Loucy (cell line): ENCODE measurements around the gene ADGRB3.
A peak's percentile ranks its signal among the peaks of the same experiment; 100 is the strongest.

Source experiments
- H2AFZ ChIP-seq: fragments of 200-600 bp; sonication (generic); 2 replicates; pipeline ENCODE4 v1.6.0; 2016; ENCODE audit warnings: antibody characterized with exemption, mild to moderate bottlenecking, low read length, moderate library complexity
- H3F3A ChIP-seq: fragments of 200-600 bp; 2 replicates; pipeline ENCODE4 v1.6.0; 2016; ENCODE audit warnings: antibody characterized with exemption, low read depth, mild to moderate bottlenecking
- H3K27me3 ChIP-seq: fragments of 200-600 bp; sonication (generic); 2 replicates; pipeline ENCODE4 v1.6.1; 2014; ENCODE audit warnings: low read length, mild to moderate bottlenecking; ENCODE audit not compliant: insufficient read depth, poor library complexity, severe bottlenecking
- H3K36me3 ChIP-seq: fragments of 200-600 bp; sonication (generic); 2 replicates; pipeline ENCODE4 v1.6.1; 2016; ENCODE audit warnings: low read length; ENCODE audit not compliant: insufficient read depth
- H3K4me1 ChIP-seq: fragments of 200-600 bp; sonication (generic); 2 replicates; pipeline ENCODE4 v1.5.1; 2014; ENCODE audit warnings: low read length, mild to moderate bottlenecking; ENCODE audit not compliant: insufficient read depth, poor library complexity, severe bottlenecking
- H3K4me2 ChIP-seq: fragments of 200-600 bp; sonication (generic); 2 replicates; pipeline ENCODE4 v1.6.0; 2014; ENCODE audit warnings: antibody characterized with exemption, low read length, low read depth, mild to moderate bottlenecking; ENCODE audit not compliant: poor library complexity, severe bottlenecking
- H3K4me3 ChIP-seq: fragments of 200-600 bp; sonication (generic); 2 replicates; pipeline ENCODE4 v1.5.1; 2014; ENCODE audit warnings: low read length, mild to moderate bottlenecking, mixed read lengths; ENCODE audit not compliant: poor library complexity, severe bottlenecking
- H3K79me2 ChIP-seq: fragments of 200-600 bp; sonication (generic); 2 replicates; pipeline ENCODE4 v1.6.1; 2014; ENCODE audit warnings: low read length; ENCODE audit not compliant: insufficient read depth
- H3K9ac ChIP-seq: fragments of 200-600 bp; sonication (generic); 2 replicates; pipeline ENCODE4 v1.6.0; 2014; ENCODE audit warnings: mild to moderate bottlenecking, low read depth, low read length, moderate library complexity; ENCODE audit not compliant: poor library complexity, severe bottlenecking
- H3K9me2 ChIP-seq: fragments of 200-600 bp; sonication (generic); replicated peaks from 2 replicates; pipeline ENCODE4 v1.6.1; 2016; ENCODE audit warnings: low read depth, low read length, mixed read lengths
- H3K9me3 ChIP-seq: fragments of 200-600 bp; sonication (generic); 2 replicates; pipeline ENCODE4 v1.6.1; 2014; ENCODE audit warnings: mild to moderate bottlenecking, antibody characterized with exemption, low read length, low read depth; ENCODE audit not compliant: insufficient read depth
- H4K20me1 ChIP-seq: fragments of 200-600 bp; sonication (generic); 2 replicates; pipeline ENCODE4 v1.6.0; 2014; ENCODE audit warnings: antibody characterized with exemption, low read length, mild to moderate bottlenecking; ENCODE audit not compliant: insufficient read depth, poor library complexity, severe bottlenecking
- CTCF ChIP-seq: fragments of 200-600 bp; sonication (generic); conservative IDR thresholded peaks from 2 replicates; pipeline ENCODE4 v1.5.1; 2014; ENCODE audit warnings: mild to moderate bottlenecking, antibody characterized with exemption, low read length
- EZH2phosphoT487 ChIP-seq: fragments of 200-600 bp; IDR thresholded peaks from 2 replicates; pipeline ENCODE4 v1.6.1; 2018; ENCODE audit warnings: antibody characterized with exemption, mild to moderate bottlenecking, moderate library complexity, borderline replicate concordance

The ADGRB3 gene

DNA sequence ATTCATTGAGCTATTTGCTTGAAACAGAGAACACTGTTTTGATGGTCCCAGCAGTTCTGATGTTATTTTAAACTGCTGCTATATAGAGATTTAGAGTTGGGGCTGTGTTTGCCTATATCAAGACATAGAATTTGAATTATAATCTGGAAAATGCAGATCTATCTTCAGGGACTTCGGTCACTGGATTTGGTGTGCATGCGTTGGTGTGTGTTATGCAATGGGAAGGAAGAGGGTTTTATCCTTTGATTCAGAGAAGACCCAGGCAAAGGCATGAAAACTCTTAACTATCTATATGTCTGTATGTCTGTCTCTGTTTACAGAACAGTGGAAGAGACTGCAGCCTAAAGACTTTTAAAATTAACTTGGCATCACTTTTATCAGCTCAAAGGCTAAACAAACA lies 2.0 kb downstream of the ADGRB3 start:
- Histone ChIP-seq H3F3A (no peaks in the 10 kb centered on the region), H3K79me2 (no peaks in the 10 kb centered on the region), H3K9me3 (no peaks in the 10 kb centered on the region), H3K4me3 (no peak overlapping the region), H4K20me1 (no peaks in the 10 kb centered on the region), H3K4me1 (no peaks in the 10 kb centered on the region), H2AFZ (no peak overlapping the region), H3K4me2 (no peak overlapping the region), H3K27me3 (no peaks in the 10 kb centered on the region), H3K9me2 (no peaks in the 10 kb centered on the region), H3K9ac (no peak overlapping the region), H3K36me3 (no peaks in the 10 kb centered on the region)
- TF ChIP-seq EZH2phosphoT487, result no peak
- no peak for TF ChIP-seq CTCF

DNA sequence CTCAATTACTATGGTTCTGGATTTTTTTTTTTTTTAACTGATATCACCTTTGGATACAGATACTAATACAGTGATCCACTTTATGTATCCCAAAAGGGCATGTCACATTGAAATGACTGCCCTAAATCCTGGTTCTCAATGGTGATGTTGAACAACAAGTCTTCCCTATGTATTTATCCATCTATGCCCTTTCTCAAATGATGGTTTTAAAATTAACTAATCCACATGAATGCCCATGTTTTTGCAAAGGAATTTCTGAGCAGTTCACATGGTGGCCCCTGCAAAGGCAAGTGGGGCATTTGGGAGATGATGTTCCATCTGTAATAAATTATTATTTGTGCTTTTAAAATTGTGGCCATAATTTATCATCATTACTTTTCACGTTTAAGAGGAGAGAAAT lies 2.7 kb downstream of the ADGRB3 start:
- H3F3A ChIP-seq, result no peaks in the 10 kb centered on the region
- H4K20me1 ChIP-seq, result no peaks in the 10 kb centered on the region
- TF ChIP-seq EZH2phosphoT487, result no peak
- no peak for TF ChIP-seq CTCF
- no peaks in the 10 kb centered on the region for H3K79me2 ChIP-seq
- H3K27me3 ChIP-seq, result no peaks in the 10 kb centered on the region
- no peak overlapping the region for H3K4me3 ChIP-seq
- H3K4me2 ChIP-seq, result no peak overlapping the region
- no peak overlapping the region for H3K9ac ChIP-seq
- no peak overlapping the region for H2AFZ ChIP-seq
- H3K36me3 ChIP-seq, result no peaks in the 10 kb centered on the region
- H3K9me2 ChIP-seq, result no peaks in the 10 kb centered on the region
- H3K9me3 ChIP-seq, result no peaks in the 10 kb centered on the region
- no peaks in the 10 kb centered on the region for H3K4me1 ChIP-seq

- Histone ChIP-seq H2AFZ (no peak overlapping the region), H3K79me2 (no peaks in the 10 kb centered on the region), H3K36me3 (no peaks in the 10 kb centered on the region), H3K4me3 (no peak overlapping the region), H4K20me1 (no peaks in the 10 kb centered on the region), H3K9me2 (no peaks in the 10 kb centered on the region), H3K9ac (no peak overlapping the region), H3K27me3 (no peaks in the 10 kb centered on the region), H3K4me1 (no peaks in the 10 kb centered on the region), H3K9me3 (no peaks in the 10 kb centered on the region), H3F3A (no peaks in the 10 kb centered on the region), H3K4me2 (no peak overlapping the region)
- TF ChIP-seq EZH2phosphoT487 (no peak), CTCF (peak; percentile 84)
Measured at GRCh38 chr6:68638230-68638900, 3.3 kb downstream of the ADGRB3 start.
